ENCODE results near the gene GIT2.

GIT2 gene

DNA sequence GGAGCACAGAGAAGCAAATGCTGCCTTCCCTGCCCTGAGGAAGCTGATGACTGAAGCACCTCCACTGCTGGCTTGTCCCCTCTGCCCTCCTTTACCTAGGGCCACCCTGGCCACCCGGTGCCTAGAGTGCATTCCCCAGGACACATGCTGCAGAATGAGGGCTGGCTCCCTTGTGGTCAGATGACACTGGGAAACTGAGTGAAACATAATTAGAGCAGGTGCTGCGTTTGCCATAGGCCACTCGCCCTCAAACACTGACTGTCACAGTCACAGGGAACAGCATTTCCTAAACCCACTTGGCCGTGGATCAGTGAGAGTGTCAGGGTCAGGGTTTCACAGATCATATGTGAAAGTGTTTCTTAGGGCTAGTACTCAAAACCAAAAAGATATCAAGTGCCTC lies 80.1 kb downstream of the GIT2 start:
- Histone ChIP-seq H3K27me3 (ENCODE audit: insufficient read depth, low read length, poor library complexity) (no peaks in the 10 kb centered on the region), H3K36me3 (ENCODE audit: insufficient read depth, low read length) (peaks cover 90% of the 10 kb centered on the region), H3K27ac (ENCODE audit: low read length) (no peak overlapping the region), H3K4me1 (ENCODE audit: insufficient read depth, low read length) (no peaks in the 10 kb centered on the region), H3K9me3 (ENCODE audit: insufficient read depth, low read length, severe bottlenecking) (no peaks in the 10 kb centered on the region), H3K9ac (ENCODE audit: low read depth, low read length) (no peak overlapping the region), H2AFZ (ENCODE audit: low read depth, low read length) (no peak overlapping the region), H3K4me2 (ENCODE audit: insufficient read depth, low read length) (no peak overlapping the region), H3K4me3 (ENCODE audit: low read depth in 1 of 2, low read length in 2 of 2) (no peak overlapping the region), H3K79me2 (ENCODE audit: insufficient read depth, low read length) (no peaks in the 10 kb centered on the region), H4K20me1 (ENCODE audit: insufficient read depth, low read length) (no peaks in the 10 kb centered on the region; the same call in 1 of the 2 replicates)
- DNase-seq (no peak), ATAC-seq (ENCODE audit: insufficient read depth, low read depth) (no peak)
- TF ChIP-seq CTCF (IDR thresholded peaks at IDR 0.05; ENCODE audit: borderline replicate concordance, extremely low read depth, low read length, poor library complexity, severe bottlenecking) (no peak), EZH2 (IDR thresholded peaks at IDR 0.05; ENCODE audit: borderline replicate concordance, low read depth, low read length, severe bottlenecking) (no peak)

DNA sequence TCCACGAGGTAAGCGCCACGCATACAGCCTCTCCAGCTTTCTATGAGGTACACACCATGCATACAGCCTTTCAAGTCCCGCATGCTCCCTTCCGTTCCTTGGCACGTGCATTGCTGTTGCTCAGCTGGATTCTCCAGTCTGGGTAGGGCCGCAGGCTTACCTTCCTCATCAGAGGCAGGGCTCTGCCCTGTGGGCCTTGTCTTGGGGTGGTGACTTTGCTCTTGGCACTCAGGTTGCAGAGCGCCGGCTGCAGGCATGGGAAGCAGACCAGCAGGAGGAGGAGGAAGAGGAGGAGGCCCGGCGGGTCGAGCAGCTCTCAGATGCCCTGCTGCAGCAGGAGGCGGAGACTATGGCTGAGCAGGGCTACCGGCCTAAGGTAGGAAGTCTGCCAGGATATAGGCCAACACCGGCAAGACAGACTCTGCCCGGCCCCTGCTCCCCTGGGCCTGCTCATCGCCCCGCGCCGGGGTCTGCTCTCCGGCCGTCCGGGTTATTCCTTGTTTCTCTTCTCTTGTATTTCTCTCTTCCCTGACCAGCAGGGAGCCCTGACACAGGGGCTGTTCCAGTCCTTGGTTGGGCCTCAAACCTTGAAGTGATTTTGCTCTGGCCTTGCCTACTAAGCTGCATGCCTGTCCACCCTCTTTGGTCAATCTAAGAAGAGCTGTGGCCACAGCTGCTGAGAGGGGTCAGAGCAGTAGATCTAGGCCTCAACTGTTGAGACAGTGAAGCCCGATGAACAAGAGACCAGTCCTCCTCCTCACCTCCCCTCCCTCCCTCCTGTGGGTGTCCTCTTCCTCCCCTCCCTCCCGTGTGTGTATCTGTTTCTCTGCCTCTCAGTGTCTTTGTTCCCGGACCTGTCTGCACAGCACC lies 80.8 kb downstream of the GIT2 start:
- H3K27me3 ChIP-seq (ENCODE audit: insufficient read depth, low read length, poor library complexity) = no peaks in the 10 kb centered on the region
- no peak overlapping the region for H3K4me2 ChIP-seq (ENCODE audit: insufficient read depth, low read length)
- no peaks in the 10 kb centered on the region for H3K9me3 ChIP-seq (ENCODE audit: insufficient read depth, low read length, severe bottlenecking)
- peaks cover 91% of the 10 kb centered on the region for H3K36me3 ChIP-seq (ENCODE audit: insufficient read depth, low read length)
- no peak overlapping the region for H3K27ac ChIP-seq (ENCODE audit: low read length)
- H3K9ac ChIP-seq (ENCODE audit: low read depth, low read length) = no peak overlapping the region
- TF ChIP-seq EZH2 (IDR thresholded peaks at IDR 0.05; ENCODE audit: borderline replicate concordance, low read depth, low read length, severe bottlenecking) (no peak), CTCF (IDR thresholded peaks at IDR 0.05; ENCODE audit: borderline replicate concordance, extremely low read depth, low read length, poor library complexity, severe bottlenecking) (no peak)
- no peak overlapping the region for H2AFZ ChIP-seq (ENCODE audit: low read depth, low read length)
- H3K4me1 ChIP-seq (ENCODE audit: insufficient read depth, low read length) = no peaks in the 10 kb centered on the region
- H4K20me1 ChIP-seq (ENCODE audit: insufficient read depth, low read length) = no peaks in the 10 kb centered on the region; the same call in 1 of the 2 replicates
- no peaks in the 10 kb centered on the region for H3K79me2 ChIP-seq (ENCODE audit: insufficient read depth, low read length)
- DNase-seq (no peak), ATAC-seq (ENCODE audit: insufficient read depth, low read depth) (no peak)
- no peak overlapping the region for H3K4me3 ChIP-seq (ENCODE audit: low read depth in 1 of 2, low read length in 2 of 2)

DNA sequence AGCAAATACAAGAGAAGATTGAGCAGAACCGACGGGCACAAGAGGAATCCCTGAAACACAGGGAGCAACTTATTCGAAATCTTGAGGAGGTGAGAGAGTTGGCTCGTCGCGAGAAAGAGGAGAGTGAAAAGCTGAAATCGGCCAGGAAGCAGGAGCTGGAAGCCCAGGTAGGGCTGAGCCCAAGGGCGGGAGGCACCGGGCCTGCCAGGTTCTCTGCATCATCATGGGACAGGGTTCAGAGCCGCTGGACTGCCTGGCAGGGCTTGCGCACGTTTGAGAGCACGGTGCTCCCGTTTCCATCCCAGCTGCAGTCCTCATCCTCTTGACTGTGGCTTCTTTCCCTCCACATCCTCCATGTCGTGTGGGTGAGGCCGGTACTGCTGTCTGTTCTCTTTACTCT lies 81.7 kb downstream of the GIT2 start:
- Histone ChIP-seq H4K20me1 (ENCODE audit: insufficient read depth, low read length) (no peaks in the 10 kb centered on the region; the same call in 1 of the 2 replicates), H3K36me3 (ENCODE audit: insufficient read depth, low read length) (peaks cover 88% of the 10 kb centered on the region), H3K27ac (ENCODE audit: low read length) (no peak overlapping the region), H3K4me3 (ENCODE audit: low read depth in 1 of 2, low read length in 2 of 2) (no peak overlapping the region), H3K9me3 (ENCODE audit: insufficient read depth, low read length, severe bottlenecking) (no peaks in the 10 kb centered on the region), H3K79me2 (ENCODE audit: insufficient read depth, low read length) (no peaks in the 10 kb centered on the region), H2AFZ (ENCODE audit: low read depth, low read length) (no peak overlapping the region), H3K9ac (ENCODE audit: low read depth, low read length) (no peak overlapping the region), H3K27me3 (ENCODE audit: insufficient read depth, low read length, poor library complexity) (no peaks in the 10 kb centered on the region), H3K4me2 (ENCODE audit: insufficient read depth, low read length) (no peak overlapping the region), H3K4me1 (ENCODE audit: insufficient read depth, low read length) (no peaks in the 10 kb centered on the region)
- no peak for TF ChIP-seq EZH2 (IDR thresholded peaks at IDR 0.05; ENCODE audit: borderline replicate concordance, low read depth, low read length, severe bottlenecking)
- no peak for TF ChIP-seq CTCF (IDR thresholded peaks at IDR 0.05; ENCODE audit: borderline replicate concordance, extremely low read depth, low read length, poor library complexity, severe bottlenecking)
- no peak for DNase-seq
- ATAC-seq (ENCODE audit: insufficient read depth, low read depth) = no peak
